ENCODE results near the gene MEGF8.

MEGF8 gene

DNA sequence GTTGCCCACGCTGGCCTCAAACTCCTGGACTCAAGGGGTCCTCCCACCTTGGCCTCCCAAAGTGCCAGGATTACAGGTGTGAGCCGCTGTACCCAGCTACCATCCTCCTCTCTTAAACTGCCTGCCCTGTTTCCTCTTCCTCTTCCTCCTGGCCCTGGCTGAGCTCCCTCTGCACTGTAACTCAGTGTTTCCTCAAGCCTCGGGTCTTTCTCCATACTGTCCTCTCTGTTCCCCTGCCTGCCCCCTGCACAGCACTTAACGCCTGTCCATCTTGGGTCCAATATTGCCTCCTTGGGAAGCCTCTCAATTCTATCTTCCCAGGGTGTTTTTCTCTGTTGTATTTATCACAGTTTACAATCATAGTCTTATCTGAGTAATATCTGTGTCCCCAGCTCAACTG, 95.7 kb downstream of the MEGF8 start:
- TF ChIP-seq CEBPB (IDR thresholded peaks at IDR 0.05), result no peak
- no peak for TF ChIP-seq EGR1 (IDR thresholded peaks at IDR 0.05)
- TF ChIP-seq, protein P1, sequence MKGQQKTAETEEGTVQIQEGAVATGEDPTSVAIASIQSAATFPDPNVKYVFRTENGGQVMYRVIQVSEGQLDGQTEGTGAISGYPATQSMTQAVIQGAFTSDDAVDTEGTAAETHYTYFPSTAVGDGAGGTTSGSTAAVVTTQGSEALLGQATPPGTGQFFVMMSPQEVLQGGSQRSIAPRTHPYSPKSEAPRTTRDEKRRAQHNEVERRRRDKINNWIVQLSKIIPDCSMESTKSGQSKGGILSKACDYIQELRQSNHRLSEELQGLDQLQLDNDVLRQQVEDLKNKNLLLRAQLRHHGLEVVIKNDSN (IDR thresholded peaks at IDR 0.05), result no peak
- no peak for TF ChIP-seq RAD21 (IDR thresholded peaks at IDR 0.05; ENCODE audit: low read depth)
- TF ChIP-seq ZBTB7A (IDR thresholded peaks at IDR 0.05; ENCODE audit: low read depth), result no peak
- TF ChIP-seq, protein P2, sequence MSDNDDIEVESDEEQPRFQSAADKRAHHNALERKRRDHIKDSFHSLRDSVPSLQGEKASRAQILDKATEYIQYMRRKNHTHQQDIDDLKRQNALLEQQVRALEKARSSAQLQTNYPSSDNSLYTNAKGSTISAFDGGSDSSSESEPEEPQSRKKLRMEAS (IDR thresholded peaks at IDR 0.05), result no peak
- TF ChIP-seq TCF12 (IDR thresholded peaks at IDR 0.05; ENCODE audit: low read depth), result no peak
- TF ChIP-seq, protein P3, sequence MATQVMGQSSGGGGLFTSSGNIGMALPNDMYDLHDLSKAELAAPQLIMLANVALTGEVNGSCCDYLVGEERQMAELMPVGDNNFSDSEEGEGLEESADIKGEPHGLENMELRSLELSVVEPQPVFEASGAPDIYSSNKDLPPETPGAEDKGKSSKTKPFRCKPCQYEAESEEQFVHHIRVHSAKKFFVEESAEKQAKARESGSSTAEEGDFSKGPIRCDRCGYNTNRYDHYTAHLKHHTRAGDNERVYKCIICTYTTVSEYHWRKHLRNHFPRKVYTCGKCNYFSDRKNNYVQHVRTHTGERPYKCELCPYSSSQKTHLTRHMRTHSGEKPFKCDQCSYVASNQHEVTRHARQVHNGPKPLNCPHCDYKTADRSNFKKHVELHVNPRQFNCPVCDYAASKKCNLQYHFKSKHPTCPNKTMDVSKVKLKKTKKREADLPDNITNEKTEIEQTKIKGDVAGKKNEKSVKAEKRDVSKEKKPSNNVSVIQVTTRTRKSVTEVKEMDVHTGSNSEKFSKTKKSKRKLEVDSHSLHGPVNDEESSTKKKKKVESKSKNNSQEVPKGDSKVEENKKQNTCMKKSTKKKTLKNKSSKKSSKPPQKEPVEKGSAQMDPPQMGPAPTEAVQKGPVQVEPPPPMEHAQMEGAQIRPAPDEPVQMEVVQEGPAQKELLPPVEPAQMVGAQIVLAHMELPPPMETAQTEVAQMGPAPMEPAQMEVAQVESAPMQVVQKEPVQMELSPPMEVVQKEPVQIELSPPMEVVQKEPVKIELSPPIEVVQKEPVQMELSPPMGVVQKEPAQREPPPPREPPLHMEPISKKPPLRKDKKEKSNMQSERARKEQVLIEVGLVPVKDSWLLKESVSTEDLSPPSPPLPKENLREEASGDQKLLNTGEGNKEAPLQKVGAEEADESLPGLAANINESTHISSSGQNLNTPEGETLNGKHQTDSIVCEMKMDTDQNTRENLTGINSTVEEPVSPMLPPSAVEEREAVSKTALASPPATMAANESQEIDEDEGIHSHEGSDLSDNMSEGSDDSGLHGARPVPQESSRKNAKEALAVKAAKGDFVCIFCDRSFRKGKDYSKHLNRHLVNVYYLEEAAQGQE (IDR thresholded peaks at IDR 0.05; ENCODE audit: low read depth), result no peak
- no peak for TF ChIP-seq NFIC (IDR thresholded peaks at IDR 0.05)
- TF ChIP-seq FOXM1 (IDR thresholded peaks at IDR 0.05; ENCODE audit: borderline replicate concordance, low read depth), result no peak
- no peak for TF ChIP-seq YY1 (IDR thresholded peaks at IDR 0.05; ENCODE audit: low read depth)

DNA sequence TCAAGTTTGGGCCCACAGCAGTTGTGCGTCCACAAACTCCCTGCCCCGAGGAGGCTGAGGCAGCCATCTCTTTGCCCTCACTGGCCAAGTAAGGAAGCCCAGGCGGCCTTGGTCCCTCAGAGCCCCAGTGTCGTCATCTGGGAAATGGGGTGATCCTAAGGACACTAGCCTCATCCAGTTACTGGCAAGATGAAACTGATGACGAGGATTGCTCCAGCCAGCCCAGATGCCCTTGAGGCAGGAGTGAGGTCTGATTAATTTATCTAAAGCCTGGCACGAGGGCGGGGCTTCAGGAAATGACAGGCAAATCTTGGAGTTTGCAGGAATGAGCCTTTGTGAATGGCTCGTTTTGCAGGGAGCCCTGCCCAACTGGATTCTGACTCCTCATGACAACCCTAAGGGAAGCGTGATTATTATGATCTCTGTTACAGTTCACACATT, 96.2 kb downstream of the MEGF8 start:
- TF ChIP-seq TEAD4 (IDR thresholded peaks at IDR 0.05) (no peak), TAF1 (IDR thresholded peaks at IDR 0.05; ENCODE audit: low read depth) (no peak)
- TF ChIP-seq, protein P3 (IDR thresholded peaks at IDR 0.05; ENCODE audit: low read depth), result no peak

DNA sequence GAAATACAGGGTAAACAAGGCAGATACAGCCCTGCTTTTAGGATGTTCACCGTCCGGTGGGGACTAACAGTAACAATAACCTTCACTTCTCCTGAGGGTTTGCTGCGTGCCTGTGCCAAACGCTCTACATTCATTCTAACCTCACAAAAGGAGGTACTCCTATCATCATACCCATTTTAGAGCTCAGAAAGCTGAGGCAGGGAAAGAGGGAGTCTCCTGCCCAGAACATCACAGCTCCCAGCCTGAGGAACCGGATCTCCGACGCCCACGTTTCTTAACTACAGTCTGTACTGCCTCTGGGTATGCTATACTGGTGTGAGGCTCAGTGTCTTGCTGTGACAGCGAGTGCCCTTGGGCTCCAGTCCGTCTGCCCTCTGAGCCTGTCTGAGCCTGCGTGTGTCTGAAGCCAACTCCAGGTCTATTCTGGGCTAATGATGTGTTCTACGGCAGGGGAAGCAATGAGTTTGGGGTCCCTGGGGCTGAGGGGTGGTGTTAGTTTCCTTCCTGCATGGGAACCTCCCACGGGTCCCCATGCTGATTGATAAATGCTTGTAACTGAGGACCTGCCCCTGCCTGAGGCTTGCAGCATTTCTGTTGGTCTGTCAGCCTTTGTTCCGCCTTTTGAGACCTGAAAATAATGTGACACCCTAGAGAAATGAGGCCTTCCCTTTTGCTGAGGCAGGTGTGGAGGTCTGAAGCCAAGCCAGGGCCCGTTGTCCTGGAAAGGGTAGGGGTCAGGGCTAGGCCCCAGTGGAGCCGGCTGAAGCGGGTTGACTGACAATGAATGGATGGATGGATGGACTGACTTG, 96.9 kb downstream of the MEGF8 start:
- TF ChIP-seq, protein P1 (IDR thresholded peaks at IDR 0.05), result no peak
- TF ChIP-seq NFIC (IDR thresholded peaks at IDR 0.05) (no peak), TEAD4 (IDR thresholded peaks at IDR 0.05) (no peak), FOXM1 (IDR thresholded peaks at IDR 0.05; ENCODE audit: borderline replicate concordance, low read depth) (no peak), ZBTB7A (IDR thresholded peaks at IDR 0.05; ENCODE audit: low read depth) (no peak), YY1 (IDR thresholded peaks at IDR 0.05; ENCODE audit: low read depth) (no peak), EGR1 (IDR thresholded peaks at IDR 0.05) (no peak), CEBPB (IDR thresholded peaks at IDR 0.05) (no peak), CREB1 (IDR thresholded peaks at IDR 0.05; ENCODE audit: low read depth) (no peak), TCF12 (IDR thresholded peaks at IDR 0.05; ENCODE audit: low read depth) (no peak), EP300 (IDR thresholded peaks at IDR 0.05; ENCODE audit: borderline replicate concordance) (no peak), TAF1 (IDR thresholded peaks at IDR 0.05; ENCODE audit: low read depth) (no peak), RAD21 (IDR thresholded peaks at IDR 0.05; ENCODE audit: low read depth) (no peak)
- TF ChIP-seq, protein P3 (IDR thresholded peaks at IDR 0.05; ENCODE audit: low read depth), result no peak
- TF ChIP-seq, protein P2 (IDR thresholded peaks at IDR 0.05), result no peak

DNA sequence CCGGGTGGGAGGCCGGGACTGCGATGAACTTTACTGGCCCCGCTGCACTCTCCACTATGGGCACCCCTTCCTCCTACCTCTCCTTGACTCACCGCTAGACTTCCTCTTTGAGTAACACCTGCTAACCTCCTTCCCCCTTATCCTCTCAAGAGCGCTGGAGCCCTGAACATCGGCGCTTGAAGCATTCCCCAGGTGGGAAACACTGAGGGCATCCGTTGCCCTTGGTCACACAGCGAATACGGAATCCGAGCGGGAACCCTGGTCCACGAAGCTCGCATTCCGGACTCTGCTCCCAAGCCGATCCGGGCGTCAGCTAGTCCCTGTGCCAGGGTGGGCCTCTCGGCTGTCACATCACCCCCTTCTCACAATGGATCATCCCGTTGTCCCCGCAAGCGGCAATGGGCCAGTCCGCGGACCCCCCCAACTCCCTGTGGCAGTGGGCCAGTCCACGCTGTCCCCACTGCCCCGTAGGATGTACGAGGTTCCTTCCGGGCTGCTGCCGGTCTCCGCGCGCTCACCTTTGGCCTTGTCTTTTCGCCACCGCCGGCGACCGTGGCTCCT, 97.5 kb downstream of the MEGF8 start:
- TF ChIP-seq NFIC (IDR thresholded peaks at IDR 0.05), result no peak
- TF ChIP-seq TCF12 (IDR thresholded peaks at IDR 0.05; ENCODE audit: low read depth), result no peak

Data from Ishikawa (cell line).